Posterior vena cava (tissue), 2 donors: ENCODE results near the gene ADAM10. TPM values are rescaled to one million over a fixed set of nuclear protein-coding genes. Genes with fewer than 3 reads are reported as not detected.

Experiments used
- DNase-seq: peaks from one replicate; pipeline ENCODE4 v3.0.0-alpha.2; 2020; ENCODE audit warnings: low spot score
- intact Hi-C, 2 donors: fragments of 100-400 bp; cut with DNase I; formaldehyde crosslinking; loops; one replicate each; pipeline versions ENCODE4 v1.14.1 to v1.14.2; 2022 to 2023
- total RNA-seq, 2 donors: library from RNA; stranded (reverse); fragmentation: NEBNext Ultra II Directional; extraction: Animal tissue kit (Norgen Biotek cat#: 25700); gene quantifications; one replicate each; pipeline ENCODE4 v1.2.1, GENCODE V29; 2021
- donor health status: DM: yes; HTN: yes; CAD: no.
- donor health status: DM: yes; HTN: yes; CAD: no.

Gene ADAM10
- total RNA-seq, 2 donors from 2014 or later: 80.3 to 86.8 TPM

GRCh38 chr15:58568157-58568571 is 181.3 kb downstream of the ADAM10 start:
- intact Hi-C loops: no loop called here
- no peak for DNase-seq

GRCh38 chr15:58566029-58566428 is 183.5 kb downstream of the ADAM10 start:
- no peak for DNase-seq

GRCh38 chr15:58565619-58566018 is 183.9 kb downstream of the ADAM10 start:
- DNase-seq: no peak
- intact Hi-C loops: loop anchor here in 1 of 2 donors (2.0 kb wide), 1 partner anchor 39 kb away; no protein-coding TSS in a partner anchor

More at GRCh38 chr15:58566029-58566428, 183.5 kb downstream of the ADAM10 start:
- intact Hi-C loops: no loop called here

- intact Hi-C loops: loop anchor here in 1 of 2 donors (2.0 kb wide), 1 partner anchor 40 kb away; no protein-coding TSS in a partner anchor
- DNase-seq: no peak
Observed at GRCh38 chr15:58564981-58565380, 184.5 kb downstream of the ADAM10 start.

- intact Hi-C loops: no loop called here
- no peak for DNase-seq
Observed at GRCh38 chr15:58562135-58562534, 187.4 kb downstream of the ADAM10 start.

GRCh38 chr15:58561321-58561720 is 188.2 kb downstream of the ADAM10 start:
- DNase-seq: no peak
- intact Hi-C loops: no loop called here

GRCh38 chr15:58559904-58560588 is 189.5 kb downstream of the ADAM10 start:
- DNase-seq: no peak
- intact Hi-C loops: no loop called here

GRCh38 chr15:58558777-58559176 is 190.7 kb downstream of the ADAM10 start:
- intact Hi-C loops: no loop called here
- DNase-seq: no peak

GRCh38 chr15:58556541-58556940 is 193.0 kb downstream of the ADAM10 start:
- intact Hi-C loops: no loop called here
- no peak for DNase-seq

GRCh38 chr15:58556028-58556361 is 193.5 kb downstream of the ADAM10 start:
- DNase-seq: no peak
- intact Hi-C loops: no loop called here

- intact Hi-C loops: no loop called here
- DNase-seq: no peak
Observed at GRCh38 chr15:58555162-58556027, 194.1 kb downstream of the ADAM10 start.

GRCh38 chr15:58554758-58555157 is 194.7 kb downstream of the ADAM10 start:
- no peak for DNase-seq
- intact Hi-C loops: no loop called here

GRCh38 chr15:58553365-58553918 is 196.1 kb downstream of the ADAM10 start:
- intact Hi-C loops: no loop called here
- no peak for DNase-seq

GRCh38 chr15:58552505-58553364 is 196.8 kb downstream of the ADAM10 start:
- intact Hi-C loops: no loop called here
- peak; percentile 53 for DNase-seq

- intact Hi-C loops: no loop called here
- DNase-seq: no peak
Observed at GRCh38 chr15:58551764-58552504, 197.6 kb downstream of the ADAM10 start.

- no peak for DNase-seq
- intact Hi-C loops: no loop called here
Observed at GRCh38 chr15:58551084-58551763, 198.3 kb downstream of the ADAM10 start.

- intact Hi-C loops: no loop called here
- no peak for DNase-seq
Observed at GRCh38 chr15:58549785-58550074, 199.8 kb downstream of the ADAM10 start.

GRCh38 chr15:58549013-58549784 is 200.3 kb downstream of the ADAM10 start:
- DNase-seq: no peak
- intact Hi-C loops: no loop called here
